GM19193 (cell line): Measurements from ENCODE around the gene GABRA6.

Experiments
- POLR2A ChIP-seq: IDR thresholded peaks from 4 replicates; pipeline ENCODE4 v1.6.1; 2011; ENCODE audit not compliant: insufficient read depth, insufficient read length; ENCODE audit errors: extremely low read depth

The GABRA6 gene

GRCh38 chr5:161719157-161719556 is 33.6 kb downstream of the GABRA6 start:
- TF ChIP-seq POLR2A, result no peak

- no peak for TF ChIP-seq POLR2A
These were observed 34.9 kb downstream of the GABRA6 start for GRCh38 chr5:161720460-161720859.

- no peak for TF ChIP-seq POLR2A
These were observed 49.2 kb downstream of the GABRA6 start for GRCh38 chr5:161734741-161735140.

- TF ChIP-seq POLR2A, result no peak
These were observed 54.9 kb downstream of the GABRA6 start for GRCh38 chr5:161740433-161740832.

GRCh38 chr5:161744276-161744675 is 58.8 kb downstream of the GABRA6 start:
- TF ChIP-seq POLR2A, result no peak

- no peak for TF ChIP-seq POLR2A
These were observed 59.9 kb downstream of the GABRA6 start for GRCh38 chr5:161745392-161745791.

GRCh38 chr5:161751265-161751664 is 65.7 kb downstream of the GABRA6 start:
- no peak for TF ChIP-seq POLR2A
